GM19043 (cell line): Measurements from ENCODE around the gene TAF1D.
A peak's percentile ranks its signal among the peaks of the same experiment; 100 is the strongest.

Source experiments
- ATAC-seq: cut with Tn5 transposase; IDR thresholded peaks from one replicate; pipeline ENCODE4 v1.9.1; 2021; ENCODE audit warnings: low read depth; ENCODE audit not compliant: unreplicated experiment

The TAF1D gene

GRCh38 chr11:93728792-93729128, 12.5 kb downstream of the TAF1D start:
- ATAC-seq: no peak

GRCh38 chr11:93727985-93728791, 13.1 kb downstream of the TAF1D start:
- ATAC-seq: no peak

GRCh38 chr11:93724089-93724488, 17.2 kb downstream of the TAF1D start:
- ATAC-seq: no peak

- ATAC-seq: no peak
These were observed 20.8 kb downstream of the TAF1D start for GRCh38 chr11:93720522-93720921.

- no peak for ATAC-seq
These were observed 22.0 kb downstream of the TAF1D start for GRCh38 chr11:93719310-93719709.

- peak; percentile 91 for ATAC-seq
These were observed 23.2 kb downstream of the TAF1D start for GRCh38 chr11:93718057-93718563.

GRCh38 chr11:93717501-93717900, 23.8 kb downstream of the TAF1D start:
- no peak for ATAC-seq

GRCh38 chr11:93715797-93716396, 25.4 kb downstream of the TAF1D start:
- no peak for ATAC-seq

- no peak for ATAC-seq
These were observed 28.6 kb downstream of the TAF1D start for GRCh38 chr11:93712678-93713077.

GRCh38 chr11:93710239-93710638, 31.1 kb downstream of the TAF1D start:
- ATAC-seq: no peak

GRCh38 chr11:93704237-93704636, 37.1 kb downstream of the TAF1D start:
- ATAC-seq: no peak

GRCh38 chr11:93700830-93701229, 40.5 kb downstream of the TAF1D start:
- no peak for ATAC-seq

- ATAC-seq: no peak
These were observed 43.7 kb downstream of the TAF1D start for GRCh38 chr11:93697611-93698010.

GRCh38 chr11:93694557-93694956, 46.7 kb downstream of the TAF1D start:
- ATAC-seq: no peak

- ATAC-seq: no peak
These were observed 47.2 kb downstream of the TAF1D start for GRCh38 chr11:93694109-93694508.

- ATAC-seq: no peak
These were observed 52.1 kb downstream of the TAF1D start for GRCh38 chr11:93689240-93689639.

GRCh38 chr11:93686812-93687211, 54.5 kb downstream of the TAF1D start:
- no peak for ATAC-seq

- no peak for ATAC-seq
These were observed 55.1 kb downstream of the TAF1D start for GRCh38 chr11:93686226-93686625.
